HG03139 (cell line): Measurements from ENCODE around the gene UNC79.

Experiments used
- ATAC-seq: cut with Tn5 transposase; IDR thresholded peaks from one replicate; pipeline ENCODE4 v1.9.1; 2021; ENCODE audit not compliant: unreplicated experiment

The UNC79 gene

DNA sequence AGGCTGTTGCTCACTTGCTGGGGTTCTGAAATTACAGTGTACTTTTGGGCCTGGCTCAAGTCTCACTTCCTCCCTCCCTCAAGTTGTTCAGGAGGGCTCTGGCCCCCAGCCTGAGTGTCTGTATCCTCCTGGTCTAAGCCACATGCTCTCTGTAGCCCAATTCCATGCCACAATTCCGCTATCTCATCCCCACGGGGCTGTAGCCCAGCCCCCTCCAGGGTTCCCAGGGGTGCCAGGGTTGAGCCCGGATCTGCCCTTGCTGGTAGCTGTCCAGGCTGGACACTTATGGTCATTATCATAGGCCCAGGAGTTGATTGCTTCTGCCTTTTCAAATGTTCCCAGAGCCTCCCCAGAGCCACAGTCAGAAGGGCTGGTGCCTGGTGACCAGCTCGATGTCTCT lies 292.3 kb downstream of the UNC79 start:
- no peak for ATAC-seq

- no peak for ATAC-seq
Observed at GRCh38 chr14:93725002-93725582, 294.4 kb downstream of the UNC79 start.

DNA sequence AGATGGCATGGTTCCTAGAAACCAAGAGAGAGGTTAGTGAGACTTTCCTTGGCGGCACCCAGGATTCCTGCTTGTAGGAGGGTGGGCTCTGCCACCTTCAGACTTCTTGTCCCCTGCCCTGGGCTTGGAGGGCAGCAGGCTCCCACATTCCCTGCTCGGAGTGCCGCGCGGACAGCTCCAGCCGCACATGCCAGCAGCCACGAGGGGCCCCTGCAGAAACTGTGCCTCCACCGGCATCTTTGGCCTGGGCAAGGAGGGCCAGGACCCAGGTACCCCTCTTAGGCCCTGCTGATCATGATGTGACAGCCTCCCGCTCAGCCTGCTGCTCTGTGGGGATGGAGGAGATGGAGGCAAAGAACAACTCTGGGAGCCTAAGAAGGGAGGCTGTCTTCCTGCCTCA lies 295.3 kb downstream of the UNC79 start:
- ATAC-seq = no peak

- ATAC-seq = no peak
Observed at GRCh38 chr14:93727039-93727740, 296.5 kb downstream of the UNC79 start.

DNA sequence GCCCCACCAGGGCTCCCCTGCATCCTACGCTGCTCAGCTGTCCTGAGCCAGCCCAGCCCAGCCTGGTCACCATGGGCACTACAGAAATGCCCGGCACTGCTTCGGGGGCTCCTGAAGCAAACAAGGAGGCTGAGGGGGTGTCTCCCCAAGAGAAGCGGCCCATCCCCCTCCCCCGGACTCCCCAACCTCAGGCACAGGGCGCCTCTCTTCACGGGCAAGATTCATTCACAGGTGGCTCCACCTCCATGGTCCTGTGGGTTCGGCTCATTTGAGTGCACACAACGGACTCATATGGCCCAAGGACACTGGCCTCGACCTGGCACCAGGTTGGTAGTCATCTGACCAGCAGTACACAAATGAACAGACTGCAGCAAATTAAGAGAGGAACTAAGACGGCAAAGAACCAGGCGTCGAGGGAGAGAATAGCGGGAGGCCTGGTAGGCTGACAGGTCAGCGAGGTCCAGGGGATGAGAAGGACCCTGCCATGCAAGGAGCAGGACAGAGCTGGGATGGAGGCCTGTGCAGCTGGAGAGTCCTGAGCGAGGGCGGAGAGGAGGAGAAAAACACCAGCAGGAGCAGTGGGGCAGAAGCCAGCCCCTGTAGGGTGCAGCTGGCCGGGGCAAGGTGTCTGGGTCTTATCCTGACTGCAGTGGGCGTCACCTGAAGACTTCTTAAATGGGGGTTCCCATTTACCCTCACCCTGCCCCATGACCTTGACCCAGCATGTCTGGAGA lies 297.3 kb downstream of the UNC79 start:
- ATAC-seq = no peak

DNA sequence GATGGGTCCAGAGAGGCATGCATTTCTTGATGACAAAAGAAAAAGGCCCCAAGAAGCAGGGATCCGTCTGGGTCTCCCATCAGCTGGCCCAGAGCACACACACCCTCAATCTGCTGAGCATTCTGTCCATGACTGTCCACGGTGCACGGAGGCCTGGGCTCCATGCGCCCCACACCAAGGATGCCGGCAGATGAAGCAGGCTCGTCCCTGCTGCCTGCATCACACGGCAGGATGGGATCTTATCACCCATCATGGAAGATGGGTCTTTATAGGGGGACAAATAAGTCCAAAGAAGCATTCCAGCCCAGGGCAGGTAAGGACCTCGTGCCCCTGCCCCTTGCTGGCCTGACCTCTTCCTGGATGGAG lies 297.9 kb downstream of the UNC79 start:
- no peak for ATAC-seq

- no peak for ATAC-seq
Observed at GRCh38 chr14:93729993-93730392, 299.3 kb downstream of the UNC79 start.

GRCh38 chr14:93731753-93732152 lies 301.0 kb downstream of the UNC79 start:
- ATAC-seq = no peak

- ATAC-seq = no peak
Observed at GRCh38 chr14:93732524-93732923, 301.8 kb downstream of the UNC79 start.

- no peak for ATAC-seq
Observed at GRCh38 chr14:93733231-93733630, 302.5 kb downstream of the UNC79 start.

GRCh38 chr14:93733631-93734030 lies 302.9 kb downstream of the UNC79 start:
- no peak for ATAC-seq

GRCh38 chr14:93734086-93734822 lies 303.5 kb downstream of the UNC79 start:
- no peak for ATAC-seq

DNA sequence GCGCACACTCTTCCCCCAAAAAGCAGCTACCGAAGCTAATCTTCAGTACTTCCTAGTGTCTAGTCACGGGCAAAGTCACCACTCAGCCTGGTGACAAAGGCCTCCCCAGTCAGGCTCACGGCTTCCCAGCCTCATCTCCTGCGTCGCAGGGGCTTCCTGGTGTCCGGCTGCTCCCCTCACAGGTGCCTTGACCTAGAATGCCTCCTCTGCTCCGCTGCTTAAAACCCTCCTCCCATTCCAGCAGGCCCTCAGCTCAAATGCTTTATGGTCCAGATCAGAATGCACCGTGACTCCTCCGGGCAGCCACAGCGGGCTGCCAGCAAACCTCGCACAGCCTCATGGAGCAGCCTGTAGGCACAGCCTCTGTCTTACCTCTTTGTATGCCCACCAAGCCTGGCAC lies 304.5 kb downstream of the UNC79 start:
- no peak for ATAC-seq

DNA sequence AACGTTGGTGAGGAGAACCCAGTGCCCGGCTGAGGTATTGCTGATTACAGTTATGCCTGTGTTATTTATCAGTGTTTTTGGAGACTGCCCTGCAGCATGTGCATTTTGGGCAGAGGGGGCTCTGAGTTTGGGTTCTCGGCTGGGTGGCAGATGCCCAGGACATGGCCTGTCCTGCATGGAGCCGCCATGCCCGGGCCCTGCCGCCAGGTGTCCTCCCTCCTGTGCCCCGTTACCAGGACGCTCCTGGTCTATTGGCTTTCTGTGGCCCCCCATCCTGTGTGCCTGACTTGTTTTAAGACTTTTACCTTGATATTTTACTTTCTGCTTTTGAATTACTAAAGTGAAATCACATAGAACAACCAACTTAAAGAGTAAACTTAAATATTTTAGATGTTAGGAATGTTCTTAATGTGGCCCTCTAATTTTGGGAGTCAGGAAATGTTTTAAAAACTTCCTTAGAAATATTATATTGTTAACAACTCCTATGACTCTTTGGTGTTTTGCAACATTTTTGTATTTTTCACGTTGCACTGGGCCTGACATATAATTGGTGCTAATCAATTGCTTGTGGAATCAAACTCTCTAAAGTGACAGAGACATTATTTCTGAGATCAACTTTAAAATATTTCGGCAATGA lies 305.8 kb downstream of the UNC79 start:
- ATAC-seq = no peak

GRCh38 chr14:93737634-93738033 lies 306.9 kb downstream of the UNC79 start:
- ATAC-seq = no peak

GRCh38 chr14:93741556-93742230 lies 311.0 kb downstream of the UNC79 start:
- ATAC-seq = no peak

DNA sequence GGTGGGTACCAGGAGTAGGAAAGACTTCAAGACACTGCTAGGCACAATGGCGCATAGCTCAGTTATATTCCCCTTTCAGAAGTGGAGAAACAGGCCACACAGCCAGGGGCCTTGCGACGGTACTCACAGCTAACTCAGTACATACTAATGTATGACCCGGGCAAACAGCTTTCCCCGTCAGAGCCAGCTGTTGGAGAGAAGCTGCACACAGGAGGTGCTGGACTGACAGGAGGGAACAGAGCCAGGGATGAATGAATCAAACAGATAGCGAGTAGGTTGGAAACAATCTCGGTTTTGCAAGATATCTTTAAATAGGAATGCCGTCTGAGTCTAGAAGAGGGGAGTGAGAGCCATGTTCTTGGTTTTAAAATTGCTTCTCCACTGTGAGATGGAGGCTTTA lies 312.0 kb downstream of the UNC79 start:
- no peak for ATAC-seq

- no peak for ATAC-seq
Observed at GRCh38 chr14:93743270-93744060, 312.7 kb downstream of the UNC79 start.

GRCh38 chr14:93744176-93744575 lies 313.4 kb downstream of the UNC79 start:
- ATAC-seq = no peak

GRCh38 chr14:93744876-93745275 lies 314.1 kb downstream of the UNC79 start:
- ATAC-seq = no peak
